Measurements from ENCODE around the gene TRPM2.
"Not testable (repeated sequence)": the region's sequence is repeated elsewhere in the genome, so short reads cannot be mapped to it uniquely, and the experiment has no call there.

Gene TRPM2

GRCh38 chr21:44335266-44336059 is 18.0 kb upstream of the TRPM2 start:
- DNase-seq (ENCODE audit: low read depth in 2 of 2) = no peak

- no peak for DNase-seq (ENCODE audit: low read depth in 2 of 2)
These were observed 16.0 kb upstream of the TRPM2 start for GRCh38 chr21:44337449-44337848.

GRCh38 chr21:44337941-44338895 is 15.2 kb upstream of the TRPM2 start:
- DNase-seq (ENCODE audit: low read depth in 2 of 2) = peak in 1 of 2 donors; percentile 10

- peak; percentile 89 to 93 for DNase-seq (ENCODE audit: low read depth in 2 of 2)
These were observed 14.2 kb upstream of the TRPM2 start, which contains the start of gene CFAP410 for GRCh38 chr21:44338971-44339910. TSS of gene CFAP410 (minus strand) at chr21:44339390. CDS start at chr21:44339194, 196 bp downstream.

GRCh38 chr21:44341726-44342458 is 11.5 kb upstream of the TRPM2 start:
- DNase-seq (ENCODE audit: low read depth in 2 of 2) = not testable (repeated sequence)

GRCh38 chr21:44342981-44343380 is 10.4 kb upstream of the TRPM2 start:
- DNase-seq (ENCODE audit: low read depth in 2 of 2) = not testable (repeated sequence)

- DNase-seq (ENCODE audit: low read depth in 2 of 2) = no peak
These were observed 8.8 kb upstream of the TRPM2 start for GRCh38 chr21:44344541-44345183.

- no peak for DNase-seq (ENCODE audit: low read depth in 2 of 2)
These were observed 7.9 kb upstream of the TRPM2 start for GRCh38 chr21:44345495-44345894.

GRCh38 chr21:44347911-44348451 is 5.4 kb upstream of the TRPM2 start:
- no peak for DNase-seq (ENCODE audit: low read depth in 2 of 2)

- no peak for DNase-seq (ENCODE audit: low read depth in 2 of 2)
These were observed 4.6 kb upstream of the TRPM2 start for GRCh38 chr21:44348861-44349260.

- no peak for DNase-seq (ENCODE audit: low read depth in 2 of 2)
These were observed 4.0 kb upstream of the TRPM2 start for GRCh38 chr21:44349416-44349846.

- DNase-seq (ENCODE audit: low read depth in 2 of 2) = no peak
These were observed 3.3 kb upstream of the TRPM2 start for GRCh38 chr21:44349847-44350772.

GRCh38 chr21:44350773-44351481 is 2.5 kb upstream of the TRPM2 start:
- DNase-seq (ENCODE audit: low read depth in 2 of 2) = no peak

GRCh38 chr21:44351535-44352252 is 1.7 kb upstream of the TRPM2 start:
- no peak for DNase-seq (ENCODE audit: low read depth in 2 of 2)

GRCh38 chr21:44352253-44352860 is 1.1 kb upstream of the TRPM2 start:
- no peak for DNase-seq (ENCODE audit: low read depth in 2 of 2)

GRCh38 chr21:44354001-44354405 is 582 bp downstream of the TRPM2 start:
- DNase-seq (ENCODE audit: low read depth in 2 of 2) = no peak

Data from stimulated activated CD8-positive, alpha-beta memory T cell treated with anti-CD3 and anti-CD28 coated beads, Interleukin-7, amount 100 ng/mL, for 4 hours (primary cell).